PFSK-1 (cell line): ENCODE measurements around the gene FBXO31.

Experiments
- FOXP2 ChIP-seq: optimal IDR thresholded peaks from 2 replicates; pipeline ENCODE3; 2011; ENCODE audit warnings: borderline replicate concordance, control low read depth, inconsistent platforms; ENCODE audit not compliant: insufficient read depth; ENCODE audit errors: extremely low read length, extremely low read depth
- POLR2AphosphoS5 ChIP-seq: IDR thresholded peaks from 2 replicates; pipeline ENCODE4 v1.6.1; 2012; ENCODE audit warnings: low read depth, mild to moderate bottlenecking, control low read depth, low read length, moderate library complexity
- REST ChIP-seq, 2 experiments: IDR thresholded peaks; 2 replicates each; pipeline versions ENCODE4 v1.6.1 to v1.8.0; 2011 to 2012; ENCODE audit warnings: low read depth in 2 of 2, low read length in 2 of 2, control low read depth in 1 of 2, inconsistent platforms in 1 of 2, mild to moderate bottlenecking in 1 of 2, moderate library complexity in 1 of 2; ENCODE audit not compliant: insufficient read depth in 1 of 2
- SIN3A ChIP-seq: IDR thresholded peaks from 2 replicates; pipeline ENCODE4 v1.6.1; 2012; ENCODE audit warnings: mild to moderate bottlenecking, low read length, moderate library complexity, borderline replicate concordance; ENCODE audit not compliant: insufficient read depth
- TAF1 ChIP-seq: IDR thresholded peaks from 2 replicates; pipeline ENCODE4 v1.6.1; 2012; ENCODE audit warnings: low read length, control low read depth, borderline replicate concordance; ENCODE audit not compliant: insufficient read depth

FBXO31 gene

DNA sequence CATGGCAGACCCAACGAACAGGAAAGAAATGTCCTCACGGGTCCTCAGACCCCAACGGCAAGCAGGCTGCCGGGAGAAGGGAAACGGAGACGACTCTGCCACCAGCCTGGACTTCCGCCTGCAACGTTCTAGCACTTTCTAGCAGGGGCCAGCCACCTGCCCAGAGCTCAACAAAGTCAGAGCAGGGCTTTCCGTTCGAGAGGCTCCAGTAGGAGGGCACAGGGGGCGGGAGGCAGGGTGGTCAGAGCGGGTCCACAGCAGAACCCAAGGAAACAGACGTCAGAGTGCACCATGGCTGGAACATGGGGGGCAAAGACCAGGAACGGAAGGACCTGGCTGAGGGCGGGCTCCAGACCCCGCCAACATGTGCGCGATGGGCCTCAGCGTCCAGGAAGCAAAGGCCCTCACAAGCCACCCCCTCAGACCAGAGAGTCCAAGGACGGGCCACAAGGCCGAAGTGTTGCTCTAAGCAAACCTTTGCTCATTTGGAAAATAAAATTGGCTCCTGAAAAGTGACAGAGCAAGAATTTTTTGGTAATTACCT, 37.0 kb downstream of the FBXO31 start:
- TF ChIP-seq POLR2AphosphoS5 (no peak), FOXP2 (no peak), REST (IDR thresholded peaks at IDR 0.05; ENCODE audit: insufficient read depth in 1 of 2, low read depth in 2 of 2, low read length in 2 of 2) (no peak), TAF1 (no peak), SIN3A (no peak)

GRCh38 chr16:87345726-87346424, 37.7 kb downstream of the FBXO31 start:
- TF ChIP-seq POLR2AphosphoS5: no peak
- TF ChIP-seq SIN3A: no peak
- no peak for TF ChIP-seq TAF1
- no peak for TF ChIP-seq REST (IDR thresholded peaks at IDR 0.05; ENCODE audit: insufficient read depth in 1 of 2, low read depth in 2 of 2, low read length in 2 of 2)
- TF ChIP-seq FOXP2: no peak

DNA sequence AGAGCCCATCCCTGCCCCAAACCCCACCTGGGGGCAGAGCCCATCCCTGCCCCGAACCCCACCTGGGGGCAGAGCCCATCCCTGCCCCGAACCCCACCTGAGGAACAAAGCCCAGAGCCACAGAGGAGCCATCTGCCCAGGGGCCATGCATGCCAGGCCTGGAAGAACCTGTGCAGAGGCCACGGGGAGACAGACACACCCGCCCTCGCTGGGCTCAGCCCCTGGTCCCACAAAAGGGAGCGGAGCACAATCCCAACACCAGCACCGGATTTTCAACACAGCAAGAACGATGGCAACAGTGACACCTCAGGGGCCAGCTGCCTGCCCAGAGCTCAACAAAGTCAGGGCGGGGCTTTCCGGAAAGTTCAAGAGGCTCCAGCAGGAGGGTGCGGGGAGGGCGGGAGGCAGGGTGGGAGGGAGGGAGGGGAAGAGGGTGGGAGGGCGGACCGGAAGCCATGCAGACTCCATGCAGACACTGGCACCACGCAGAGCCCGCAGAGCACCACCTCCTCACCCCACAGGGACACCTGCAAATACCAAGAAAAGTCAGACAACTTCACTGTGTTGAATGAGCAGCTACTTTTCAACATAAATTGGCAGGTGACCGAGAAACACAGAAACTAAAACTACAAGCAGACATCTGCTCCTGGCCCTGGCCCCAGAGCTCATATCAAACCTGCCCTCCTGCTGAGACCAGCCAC, 38.5 kb downstream of the FBXO31 start:
- TF ChIP-seq REST (IDR thresholded peaks at IDR 0.05; ENCODE audit: insufficient read depth in 1 of 2, low read depth in 2 of 2, low read length in 2 of 2) (no peak), POLR2AphosphoS5 (no peak), TAF1 (no peak), FOXP2 (no peak), SIN3A (no peak)

- TF ChIP-seq TAF1: no peak
- TF ChIP-seq FOXP2: no peak
- no peak for TF ChIP-seq POLR2AphosphoS5
- TF ChIP-seq REST (IDR thresholded peaks at IDR 0.05; ENCODE audit: insufficient read depth in 1 of 2, low read depth in 2 of 2, low read length in 2 of 2): no peak
- no peak for TF ChIP-seq SIN3A
Measured at GRCh38 chr16:87344165-87344930, 39.2 kb downstream of the FBXO31 start.
